Esophagus squamous epithelium (tissue), 4 donors: ENCODE measurements around the gene ARHGAP9.

Source experiments
- POLR2A ChIP-seq, 4 donors: fragments of 450-650 bp; IDR thresholded peaks; one replicate each; pipeline ENCODE4 v1.6.1; 2017; ENCODE audit warnings: antibody characterized with exemption in 4 of 4, mild to moderate bottlenecking in 4 of 4, moderate library complexity in 3 of 4
- TF ChIP-seq, protein P1 (sequence below), 6 experiments: fragments of 450-650 bp in 4 of 6; fragments of 200-600 bp in 2 of 6; sonication (generic) in 2 of 6; IDR thresholded peaks; one replicate each; pipeline ENCODE4 v1.5.1; 2016 to 2019; ENCODE audit warnings: antibody characterized with exemption in 6 of 6, mild to moderate bottlenecking in 4 of 6, moderate library complexity in 4 of 6

DNA sequence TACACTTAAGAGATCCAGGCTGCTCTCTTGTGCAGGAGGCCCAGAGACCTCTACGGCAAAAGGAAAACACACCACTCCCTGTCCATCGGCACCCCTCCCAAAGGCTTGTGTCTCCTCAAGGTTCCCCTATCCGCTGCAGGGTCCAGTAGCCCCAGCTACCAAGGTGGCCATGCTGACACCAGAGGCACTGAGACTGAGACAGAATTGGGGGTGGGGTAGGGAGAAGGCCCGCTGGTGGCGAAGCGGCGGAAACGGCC, 40.1 kb upstream of the ARHGAP9 start:
- TF ChIP-seq, protein P1, sequence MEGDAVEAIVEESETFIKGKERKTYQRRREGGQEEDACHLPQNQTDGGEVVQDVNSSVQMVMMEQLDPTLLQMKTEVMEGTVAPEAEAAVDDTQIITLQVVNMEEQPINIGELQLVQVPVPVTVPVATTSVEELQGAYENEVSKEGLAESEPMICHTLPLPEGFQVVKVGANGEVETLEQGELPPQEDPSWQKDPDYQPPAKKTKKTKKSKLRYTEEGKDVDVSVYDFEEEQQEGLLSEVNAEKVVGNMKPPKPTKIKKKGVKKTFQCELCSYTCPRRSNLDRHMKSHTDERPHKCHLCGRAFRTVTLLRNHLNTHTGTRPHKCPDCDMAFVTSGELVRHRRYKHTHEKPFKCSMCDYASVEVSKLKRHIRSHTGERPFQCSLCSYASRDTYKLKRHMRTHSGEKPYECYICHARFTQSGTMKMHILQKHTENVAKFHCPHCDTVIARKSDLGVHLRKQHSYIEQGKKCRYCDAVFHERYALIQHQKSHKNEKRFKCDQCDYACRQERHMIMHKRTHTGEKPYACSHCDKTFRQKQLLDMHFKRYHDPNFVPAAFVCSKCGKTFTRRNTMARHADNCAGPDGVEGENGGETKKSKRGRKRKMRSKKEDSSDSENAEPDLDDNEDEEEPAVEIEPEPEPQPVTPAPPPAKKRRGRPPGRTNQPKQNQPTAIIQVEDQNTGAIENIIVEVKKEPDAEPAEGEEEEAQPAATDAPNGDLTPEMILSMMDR (IDR thresholded peaks at IDR 0.05): no peak
- no peak for TF ChIP-seq POLR2A (IDR thresholded peaks at IDR 0.05)
